Gastrocnemius medialis (tissue), 4 donors: ENCODE measurements around the gene KIFC3. TPM values are rescaled to one million over a fixed set of nuclear protein-coding genes. Genes with fewer than 3 reads are reported as not detected.
"Not testable (repeated sequence)": the region's sequence is repeated elsewhere in the genome, so short reads cannot be mapped to it uniquely, and the experiment has no call there.

Source experiments
- ATAC-seq, 2 donors: fragments of 150-250 bp; one replicate each; pipeline ENCODE4 v1.9.1; 2016
- DNase-seq, 2 donors: peaks; one replicate each; pipeline ENCODE4 v3.0.0-alpha.2; 2019
- H3K27ac ChIP-seq, 4 donors: fragments of 200-600 bp; sonication (generic); 1 replicate in 1 of 4; 2 replicates in 3 of 4; pipeline ENCODE4 v1.5.1; 2016 to 2018; ENCODE audit warnings: mild to moderate bottlenecking in 2 of 4, moderate library complexity in 1 of 4
- H3K27me3 ChIP-seq, 3 donors: fragments of 200-600 bp; sonication (generic) in 2 of 3; 1 replicate in 1 of 3; 2 replicates in 2 of 3; pipeline versions ENCODE4 v1.5.1 to v1.6.0; 2016 to 2019; ENCODE audit warnings: mild to moderate bottlenecking in 1 of 3, moderate library complexity in 1 of 3
- H3K36me3 ChIP-seq, 2 donors: fragments of 200-600 bp; sonication (generic) in 1 of 2; one replicate each; pipeline ENCODE4 v1.5.1; 2017 to 2018
- H3K4me1 ChIP-seq, 2 donors: fragments of 200-600 bp; sonication (generic) in 1 of 2; one replicate each; pipeline ENCODE4 v1.5.1; 2016 to 2017; ENCODE audit warnings: mild to moderate bottlenecking in 2 of 2
- H3K4me3 ChIP-seq, 4 donors: fragments of 200-600 bp; sonication (generic) in 3 of 4; 1 replicate in 1 of 4; 2 replicates in 3 of 4; pipeline ENCODE4 v1.5.1; 2016 to 2019; ENCODE audit warnings: mild to moderate bottlenecking in 2 of 4
- H3K9me3 ChIP-seq, 3 donors: fragments of 200-600 bp; sonication (generic) in 2 of 3; 1 replicate in 1 of 3; 2 replicates in 2 of 3; pipeline ENCODE4 v1.5.1; 2016 to 2019
- POLR2A ChIP-seq, 2 donors: fragments of 450-650 bp; IDR thresholded peaks; one replicate each; pipeline ENCODE4 v1.6.1; 2017; ENCODE audit warnings: antibody characterized with exemption in 2 of 2, mild to moderate bottlenecking in 2 of 2, moderate library complexity in 2 of 2
- in situ Hi-C, 4 donors: fragments of 200-750 bp; cut with MboI; loops; one replicate each; pipeline versions ENCODE4 v1.15.0 to v1.8.0; 2017; ENCODE audit warnings: low sequenced_read_pairs in 4 of 4
- intact Hi-C: fragments of 100-400 bp; cut with DNase I; formaldehyde crosslinking; loops from one replicate; pipeline ENCODE4 v1.15.1; 2023; ENCODE audit warnings: low total_unique reads
- total RNA-seq, 4 donors: library from RNA; depleted of rRNA; stranded (reverse); fragments of >200 nt; gene quantifications; one replicate each; pipeline versions ENCODE4 v1.1.0 to v1.2.3, GENCODE V29; 2016
- TF ChIP-seq, protein P1 (sequence below), 5 experiments: fragments of 450-650 bp in 3 of 5; fragments of 200-600 bp in 2 of 5; sonication (generic) in 2 of 5; IDR thresholded peaks in 4 of 5; conservative IDR thresholded peaks in 1 of 5; 1 replicate in 4 of 5; 2 replicates in 1 of 5; pipeline ENCODE4 v1.5.1; 2016 to 2019; ENCODE audit warnings: antibody characterized with exemption in 5 of 5, mild to moderate bottlenecking in 3 of 5, moderate library complexity in 3 of 5

KIFC3 gene
- total RNA-seq, 4 donors from 2014 or later = 2.1 to 12.0 (median 3.2) TPM

DNA sequence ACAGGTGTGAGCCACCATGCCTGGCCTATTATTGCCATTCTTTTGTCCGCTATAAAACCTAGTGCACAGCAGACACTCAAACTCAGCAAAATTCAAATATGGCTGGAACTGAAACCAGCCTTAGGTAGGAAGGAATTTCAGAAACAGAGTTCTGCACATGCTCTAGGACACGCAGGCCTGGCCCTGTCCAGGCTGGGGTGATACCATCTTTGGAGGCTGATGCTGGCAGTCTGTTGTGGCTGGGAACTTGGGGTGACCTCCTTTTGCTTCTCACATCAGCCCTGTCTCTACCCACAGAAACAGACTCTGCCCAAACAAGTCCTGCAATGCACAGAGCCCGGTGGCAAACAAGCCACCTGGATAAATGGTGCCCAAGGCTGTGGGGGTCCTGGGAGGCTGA lies 12.6 kb upstream of the KIFC3 start:
- Histone ChIP-seq H3K4me3 (no peak overlapping the region), H3K9me3 (no peaks in the 10 kb centered on the region), H3K27ac (no peak overlapping the region), H3K27me3 (no peaks in the 10 kb centered on the region), H3K4me1 (peaks cover 26% of the 10 kb centered on the region in 2 donors), H3K36me3 (no peaks in the 10 kb centered on the region)
- intact Hi-C loops (loop anchor here (5.0 kb wide), 1 partner anchor 78 kb away; the partner anchor contains the start of gene KATNB1), in situ Hi-C loops (no loop called here)
- DNase-seq (no peak), ATAC-seq (no peak)
- TF ChIP-seq, protein P1, sequence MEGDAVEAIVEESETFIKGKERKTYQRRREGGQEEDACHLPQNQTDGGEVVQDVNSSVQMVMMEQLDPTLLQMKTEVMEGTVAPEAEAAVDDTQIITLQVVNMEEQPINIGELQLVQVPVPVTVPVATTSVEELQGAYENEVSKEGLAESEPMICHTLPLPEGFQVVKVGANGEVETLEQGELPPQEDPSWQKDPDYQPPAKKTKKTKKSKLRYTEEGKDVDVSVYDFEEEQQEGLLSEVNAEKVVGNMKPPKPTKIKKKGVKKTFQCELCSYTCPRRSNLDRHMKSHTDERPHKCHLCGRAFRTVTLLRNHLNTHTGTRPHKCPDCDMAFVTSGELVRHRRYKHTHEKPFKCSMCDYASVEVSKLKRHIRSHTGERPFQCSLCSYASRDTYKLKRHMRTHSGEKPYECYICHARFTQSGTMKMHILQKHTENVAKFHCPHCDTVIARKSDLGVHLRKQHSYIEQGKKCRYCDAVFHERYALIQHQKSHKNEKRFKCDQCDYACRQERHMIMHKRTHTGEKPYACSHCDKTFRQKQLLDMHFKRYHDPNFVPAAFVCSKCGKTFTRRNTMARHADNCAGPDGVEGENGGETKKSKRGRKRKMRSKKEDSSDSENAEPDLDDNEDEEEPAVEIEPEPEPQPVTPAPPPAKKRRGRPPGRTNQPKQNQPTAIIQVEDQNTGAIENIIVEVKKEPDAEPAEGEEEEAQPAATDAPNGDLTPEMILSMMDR (IDR thresholded peaks at IDR 0.05 in 4 of 5, conservative IDR thresholded peaks at IDR 0.05 in 1 of 5) = no peak
- TF ChIP-seq POLR2A (IDR thresholded peaks at IDR 0.05) = no peak

DNA sequence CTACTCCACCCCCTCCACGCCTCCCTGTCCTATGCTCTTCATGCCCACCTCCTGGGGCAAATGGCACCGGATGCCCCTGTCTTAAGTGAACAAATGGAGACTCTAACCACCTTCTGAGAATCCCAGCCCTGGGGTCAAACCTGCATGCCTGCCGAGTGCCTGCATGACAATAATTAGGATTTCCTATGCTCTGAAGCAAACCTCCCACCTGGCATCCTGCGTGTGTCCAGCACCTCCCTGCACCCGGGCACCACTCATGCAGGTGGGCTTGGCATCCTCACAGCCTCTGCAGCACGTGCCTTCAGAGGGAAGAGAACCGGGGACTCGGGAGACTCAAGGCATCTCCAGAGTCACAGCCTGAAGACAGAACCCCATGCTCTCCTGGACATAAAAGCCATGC lies 11.2 kb upstream of the KIFC3 start:
- in situ Hi-C loops = no loop called here
- no peak overlapping the region for H3K27ac ChIP-seq
- intact Hi-C loops = no loop called here
- TF ChIP-seq, protein P1 (IDR thresholded peaks at IDR 0.05 in 4 of 5, conservative IDR thresholded peaks at IDR 0.05 in 1 of 5) = no peak
- no peak for TF ChIP-seq POLR2A (IDR thresholded peaks at IDR 0.05)
- ATAC-seq = no peak
- H3K36me3 ChIP-seq = no peaks in the 10 kb centered on the region
- no peak for DNase-seq
- no peak overlapping the region for H3K4me3 ChIP-seq
- H3K27me3 ChIP-seq = no peaks in the 10 kb centered on the region
- no peaks in the 10 kb centered on the region for H3K9me3 ChIP-seq
- peaks cover 28 to 32% of the 10 kb centered on the region in 2 donors for H3K4me1 ChIP-seq

DNA sequence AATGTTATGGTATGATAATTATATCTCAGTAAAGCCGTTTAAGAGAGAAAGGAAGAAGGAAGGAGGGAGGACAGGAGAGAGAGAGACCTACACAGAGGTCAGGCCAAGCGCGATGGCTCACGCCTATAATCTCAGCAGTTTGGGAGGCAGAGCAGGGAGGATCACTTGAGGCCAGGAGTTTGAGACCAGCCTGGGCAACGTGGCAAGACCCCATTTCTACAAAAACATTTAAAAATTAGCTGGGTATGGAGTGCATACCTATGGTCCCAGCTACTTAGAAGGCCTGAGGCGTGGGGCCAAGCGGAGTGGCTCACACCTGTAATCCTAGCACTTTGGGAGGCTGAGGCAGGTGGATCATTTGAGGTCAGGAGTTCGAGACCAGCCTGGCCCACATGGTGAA lies 9.0 kb upstream of the KIFC3 start:
- H3K27me3 ChIP-seq, intact Hi-C loops: not testable (repeated sequence)

DNA sequence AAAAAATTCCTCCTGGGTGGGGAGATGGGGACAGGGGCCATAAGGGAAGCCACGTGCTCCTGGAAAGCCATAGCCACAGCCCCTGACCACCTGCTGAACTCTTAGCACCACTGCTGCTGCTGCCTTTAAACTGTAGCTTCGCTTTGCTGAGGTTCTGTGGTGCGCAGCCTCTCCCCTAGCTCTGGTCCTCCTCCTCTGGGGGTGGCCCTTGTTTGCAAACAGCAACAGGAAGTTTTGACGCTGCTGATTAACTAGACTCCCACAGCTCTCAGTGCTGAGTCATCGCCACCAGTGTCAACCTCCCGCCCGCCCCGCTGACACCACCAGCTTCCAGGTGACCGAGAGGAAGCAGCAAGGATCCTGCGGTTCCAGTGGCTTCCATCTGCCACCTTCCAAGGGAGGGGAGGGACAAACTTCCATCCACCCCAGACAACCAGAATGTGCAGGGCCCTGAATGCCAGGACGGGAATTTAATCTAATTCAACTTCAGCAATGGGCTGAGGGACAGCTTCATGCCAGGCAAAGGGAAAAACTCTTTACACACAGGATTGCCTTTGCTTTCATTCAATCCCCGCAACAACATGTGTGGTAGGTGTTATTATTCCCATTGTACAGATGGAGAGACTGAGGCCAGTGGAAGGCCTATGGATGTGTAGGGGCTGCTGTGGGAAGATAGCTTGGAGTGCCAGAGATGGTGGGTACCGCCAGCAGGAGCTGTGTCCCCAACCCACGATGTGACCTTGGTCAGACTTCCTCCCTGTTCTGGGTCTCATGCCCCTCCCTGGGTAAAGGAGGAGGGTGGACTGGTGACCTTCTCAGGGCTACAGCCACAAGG lies 8.1 kb upstream of the KIFC3 start:
- Histone ChIP-seq H3K27me3 (no peaks in the 10 kb centered on the region), H3K4me1 (peaks cover 13 to 25% of the 10 kb centered on the region in 2 donors), H3K4me3 (no peak overlapping the region), H3K27ac (peak overlapping the region; percentile 50 to 73 (median 68)), H3K36me3 (no peaks in the 10 kb centered on the region), H3K9me3 (no peaks in the 10 kb centered on the region)
- in situ Hi-C loops = no loop called here
- peak in 1 of 2 donors; percentile 43 for TF ChIP-seq POLR2A (IDR thresholded peaks at IDR 0.05)
- TF ChIP-seq, protein P1 (IDR thresholded peaks at IDR 0.05 in 4 of 5, conservative IDR thresholded peaks at IDR 0.05 in 1 of 5) = no peak
- DNase-seq (peak; percentile 64 to 76), ATAC-seq (peak; percentile 64 to 68)
- intact Hi-C loops = no loop called here

More for the DNA sequence above, 9.0 kb upstream of the KIFC3 start:
- ATAC-seq, in situ Hi-C loops, H3K4me3 ChIP-seq, DNase-seq, H3K36me3 ChIP-seq, H3K9me3 ChIP-seq: not testable (repeated sequence)
- H3K27ac ChIP-seq = peak overlapping the region in 2 of 4 donors; percentile 50 to 73
- peaks cover 21 to 33% of the 10 kb centered on the region in 2 donors for H3K4me1 ChIP-seq

DNA sequence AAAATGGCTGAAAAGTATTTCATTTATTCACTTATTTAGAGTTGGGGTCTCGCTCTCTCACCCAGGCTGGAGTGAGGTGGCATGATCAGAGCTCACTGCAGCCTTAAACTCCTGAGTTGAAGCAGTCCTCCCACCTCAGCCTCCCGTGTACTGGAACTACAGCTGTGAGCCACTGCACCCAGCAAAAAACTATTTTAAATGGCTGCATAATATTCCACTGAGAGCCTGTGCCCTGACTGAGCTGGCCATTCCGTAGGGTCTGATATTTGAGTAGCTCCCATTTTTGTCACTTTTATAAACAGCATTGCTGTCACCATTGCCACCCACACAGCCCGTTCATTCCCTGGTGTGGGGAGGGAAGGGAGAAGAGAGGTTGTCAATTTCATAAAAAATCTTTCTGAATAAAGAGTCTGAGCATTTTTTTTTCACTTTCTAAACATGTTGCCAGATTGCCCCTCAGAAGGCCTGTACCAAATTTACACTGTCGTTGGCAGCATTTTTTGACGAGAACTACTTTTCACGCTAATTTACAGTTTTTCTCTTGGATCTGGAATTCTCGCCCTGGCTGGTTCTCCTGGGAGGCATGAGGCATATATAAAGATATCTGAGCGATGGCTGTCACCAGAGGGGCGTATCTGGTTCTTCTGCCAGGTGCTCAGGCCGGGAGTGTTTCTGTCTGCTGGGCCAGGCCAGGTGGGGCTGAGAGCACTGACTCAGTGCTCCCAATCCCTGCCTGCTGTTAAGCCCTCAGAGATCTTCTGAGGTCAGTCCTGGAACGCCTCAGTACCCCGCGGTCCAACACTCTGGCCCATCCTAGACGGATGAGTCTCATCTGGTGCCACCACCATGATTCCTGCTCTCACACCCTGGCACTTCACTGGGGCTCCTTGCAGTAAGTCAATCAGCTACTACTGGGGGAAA lies 7.2 kb upstream of the KIFC3 start:
- Histone ChIP-seq H3K9me3 (no peaks in the 10 kb centered on the region), H3K4me3 (no peak overlapping the region), H3K27me3 (no peaks in the 10 kb centered on the region), H3K4me1 (peaks cover 13 to 24% of the 10 kb centered on the region in 2 donors), H3K36me3 (no peaks in the 10 kb centered on the region), H3K27ac (peak overlapping the region; percentile 50 to 73 (median 68))
- no peak for TF ChIP-seq POLR2A (IDR thresholded peaks at IDR 0.05)
- TF ChIP-seq, protein P1 (IDR thresholded peaks at IDR 0.05 in 4 of 5, conservative IDR thresholded peaks at IDR 0.05 in 1 of 5) = no peak
- in situ Hi-C loops = no loop called here
- DNase-seq (no peak), ATAC-seq (no peak)
- intact Hi-C loops = no loop called here
